ENCODE results near the gene COPS2.
"Not testable (repeated sequence)": the region's sequence is repeated elsewhere in the genome, so short reads cannot be mapped to it uniquely, and the experiment has no call there.

Gene COPS2

DNA sequence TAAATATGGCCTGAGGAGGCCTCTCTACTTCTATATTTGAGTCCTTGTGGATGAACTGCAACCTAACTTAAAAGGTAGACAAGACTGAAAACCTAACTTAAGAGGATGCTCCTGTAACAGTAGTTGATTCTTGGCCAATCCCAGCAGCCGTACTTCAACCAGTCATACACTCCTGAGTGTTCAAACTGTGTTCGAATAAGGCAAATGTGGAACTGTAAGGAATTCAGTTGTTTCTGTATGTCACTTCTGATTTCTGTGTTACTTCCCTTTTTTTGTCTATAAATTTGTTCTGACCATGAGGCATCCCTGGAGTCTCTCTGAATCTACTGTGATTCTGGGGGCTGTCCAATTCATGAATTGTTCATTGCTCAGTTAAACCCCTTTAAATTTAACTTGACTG, 35.2 kb upstream of the COPS2 start:
- H3K27me3 ChIP-seq = no peaks in the 10 kb centered on the region
- no peaks in the 10 kb centered on the region for H3K36me3 ChIP-seq
- intact Hi-C loops (cut with DNase I; ENCODE audit: low total_unique reads) = no loop called here
- H3K9me3 ChIP-seq = no peaks in the 10 kb centered on the region
- DNase-seq = no peak
- H3K4me1 ChIP-seq = no peaks in the 10 kb centered on the region
- TF ChIP-seq, protein P1, sequence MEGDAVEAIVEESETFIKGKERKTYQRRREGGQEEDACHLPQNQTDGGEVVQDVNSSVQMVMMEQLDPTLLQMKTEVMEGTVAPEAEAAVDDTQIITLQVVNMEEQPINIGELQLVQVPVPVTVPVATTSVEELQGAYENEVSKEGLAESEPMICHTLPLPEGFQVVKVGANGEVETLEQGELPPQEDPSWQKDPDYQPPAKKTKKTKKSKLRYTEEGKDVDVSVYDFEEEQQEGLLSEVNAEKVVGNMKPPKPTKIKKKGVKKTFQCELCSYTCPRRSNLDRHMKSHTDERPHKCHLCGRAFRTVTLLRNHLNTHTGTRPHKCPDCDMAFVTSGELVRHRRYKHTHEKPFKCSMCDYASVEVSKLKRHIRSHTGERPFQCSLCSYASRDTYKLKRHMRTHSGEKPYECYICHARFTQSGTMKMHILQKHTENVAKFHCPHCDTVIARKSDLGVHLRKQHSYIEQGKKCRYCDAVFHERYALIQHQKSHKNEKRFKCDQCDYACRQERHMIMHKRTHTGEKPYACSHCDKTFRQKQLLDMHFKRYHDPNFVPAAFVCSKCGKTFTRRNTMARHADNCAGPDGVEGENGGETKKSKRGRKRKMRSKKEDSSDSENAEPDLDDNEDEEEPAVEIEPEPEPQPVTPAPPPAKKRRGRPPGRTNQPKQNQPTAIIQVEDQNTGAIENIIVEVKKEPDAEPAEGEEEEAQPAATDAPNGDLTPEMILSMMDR (IDR thresholded peaks at IDR 0.05) = no peak
- no peak overlapping the region for H3K27ac ChIP-seq
- H3K4me3 ChIP-seq = no peak overlapping the region

DNA sequence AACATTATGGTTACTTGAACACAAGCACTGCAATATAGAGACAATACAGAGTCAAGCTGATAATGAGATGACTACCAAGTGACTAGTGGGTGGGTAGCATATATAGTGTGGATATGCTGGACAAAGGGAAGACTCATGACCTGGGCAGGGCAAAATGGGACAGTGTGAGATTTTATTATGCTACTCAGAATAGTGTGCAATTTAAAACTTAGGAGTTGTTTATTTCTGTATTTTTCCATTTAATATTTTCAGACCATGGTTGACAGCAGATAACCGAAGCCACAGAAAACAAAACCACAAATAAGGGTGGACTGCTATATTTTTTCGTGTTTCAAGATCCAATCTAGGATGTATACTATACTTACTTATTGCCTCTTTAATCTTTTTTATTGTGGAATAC, 34.2 kb upstream of the COPS2 start:
- Histone ChIP-seq H3K4me1 (no peaks in the 10 kb centered on the region), H3K36me3 (peaks cover 0 to 4% (median 0%) of the 10 kb centered on the region in 3 donors), H3K27ac (no peak overlapping the region), H3K4me3 (no peak overlapping the region), H3K9me3 (no peaks in the 10 kb centered on the region), H3K27me3 (no peaks in the 10 kb centered on the region)
- TF ChIP-seq, protein P1 (IDR thresholded peaks at IDR 0.05) = no peak
- intact Hi-C loops (cut with DNase I; ENCODE audit: low total_unique reads) = no loop called here
- DNase-seq = no peak

DNA sequence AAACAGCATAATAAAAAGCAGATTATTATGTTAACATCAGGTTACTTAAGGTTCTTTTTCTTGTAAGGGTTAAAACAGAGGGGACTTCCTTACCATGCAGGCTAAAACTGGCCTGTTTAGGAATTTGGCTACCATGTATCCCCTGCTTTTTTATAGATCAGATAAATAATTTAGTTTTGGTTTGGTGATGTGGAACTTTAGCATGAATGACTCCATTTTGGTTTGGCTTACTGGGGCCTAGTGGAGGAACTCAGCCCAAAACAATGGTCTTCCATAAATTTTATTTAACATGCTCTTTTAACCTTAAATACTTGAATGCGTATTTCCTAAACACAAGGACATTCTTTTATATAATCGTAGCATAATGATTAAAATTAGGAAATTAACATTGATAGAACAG, 33.5 kb upstream of the COPS2 start:
- TF ChIP-seq, protein P1 (IDR thresholded peaks at IDR 0.05) = no peak
- H3K9me3 ChIP-seq = no peaks in the 10 kb centered on the region

DNA sequence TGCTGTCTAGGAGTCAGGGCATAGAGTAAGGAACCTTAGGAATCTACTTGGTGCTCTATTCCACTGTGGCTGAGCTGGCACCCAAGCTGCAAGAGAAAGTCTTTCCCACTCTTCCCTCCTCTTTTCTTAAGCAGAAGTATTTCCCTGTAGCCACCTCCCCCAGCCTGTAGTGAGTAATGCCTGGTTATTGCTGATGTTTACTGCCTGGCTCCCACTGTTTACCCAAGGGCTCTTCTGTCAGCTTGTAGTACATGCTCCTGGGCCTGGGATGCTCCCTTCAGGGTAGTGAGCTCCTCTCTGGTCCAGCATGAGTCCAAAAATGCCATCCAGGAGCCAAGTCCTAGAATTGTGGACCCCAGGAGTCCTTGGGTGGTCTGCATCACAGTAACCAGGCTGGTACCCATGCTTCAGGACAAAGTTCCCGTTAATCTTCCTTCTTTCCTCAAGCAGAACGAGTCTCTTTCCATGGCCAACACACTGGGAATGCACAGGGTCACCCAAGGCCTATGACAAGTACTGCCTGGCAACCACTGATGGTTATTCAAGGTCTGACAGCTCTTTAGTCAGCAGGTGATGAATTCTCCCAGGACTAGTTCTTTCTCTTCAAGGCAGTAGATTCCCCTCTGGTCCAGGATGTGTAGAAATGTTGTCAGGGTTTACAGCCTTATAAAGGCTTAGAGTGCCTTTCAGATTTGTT, 32.3 kb upstream of the COPS2 start:
- Histone ChIP-seq H3K9me3 (no peaks in the 10 kb centered on the region), H3K4me3 (no peak overlapping the region), H3K36me3 (peaks cover 0 to 4% (median 0%) of the 10 kb centered on the region in 3 donors), H3K27me3 (no peaks in the 10 kb centered on the region), H3K4me1 (no peaks in the 10 kb centered on the region), H3K27ac (no peak overlapping the region)
- intact Hi-C loops (cut with DNase I; ENCODE audit: low total_unique reads) = no loop called here
- TF ChIP-seq, protein P1 (IDR thresholded peaks at IDR 0.05) = no peak
- no peak for DNase-seq

More for the DNA sequence above, 33.5 kb upstream of the COPS2 start:
- no peak for DNase-seq
- Histone ChIP-seq H3K4me1 (no peaks in the 10 kb centered on the region), H3K4me3 (no peak overlapping the region), H3K36me3 (peaks cover 0 to 4% (median 0%) of the 10 kb centered on the region in 3 donors), H3K27me3 (no peaks in the 10 kb centered on the region), H3K27ac (no peak overlapping the region)
- intact Hi-C loops (cut with DNase I; ENCODE audit: low total_unique reads) = no loop called here

DNA sequence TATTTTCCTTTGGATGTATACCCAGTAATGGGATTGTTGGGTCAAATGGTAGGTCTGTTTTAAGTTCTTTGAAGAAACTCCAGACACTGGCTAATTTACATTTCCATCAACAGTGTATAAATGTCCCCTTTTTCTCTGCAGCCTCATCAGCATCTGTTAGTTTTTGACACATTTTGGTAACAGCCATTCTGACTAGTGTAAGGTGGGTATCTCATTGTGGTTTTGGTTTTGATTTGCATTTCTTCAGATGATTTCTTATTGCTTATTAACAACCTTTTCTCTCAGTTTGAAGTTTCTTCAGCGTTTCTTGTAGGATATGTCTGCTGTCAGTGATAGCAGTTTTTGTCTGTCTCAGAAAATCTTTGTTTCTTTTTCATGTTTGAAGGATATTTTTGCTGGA, 30.1 kb upstream of the COPS2 start:
- intact Hi-C loops (cut with DNase I; ENCODE audit: low total_unique reads) = no loop called here
- TF ChIP-seq, protein P1 (IDR thresholded peaks at IDR 0.05) = no peak
- no peak overlapping the region for H3K4me3 ChIP-seq
- no peaks in the 10 kb centered on the region for H3K27me3 ChIP-seq
- no peaks in the 10 kb centered on the region for H3K4me1 ChIP-seq
- H3K36me3 ChIP-seq = peaks cover 0 to 4% (median 0%) of the 10 kb centered on the region in 3 donors
- no peak for DNase-seq
- H3K9me3 ChIP-seq = no peaks in the 10 kb centered on the region
- no peak overlapping the region for H3K27ac ChIP-seq

DNA sequence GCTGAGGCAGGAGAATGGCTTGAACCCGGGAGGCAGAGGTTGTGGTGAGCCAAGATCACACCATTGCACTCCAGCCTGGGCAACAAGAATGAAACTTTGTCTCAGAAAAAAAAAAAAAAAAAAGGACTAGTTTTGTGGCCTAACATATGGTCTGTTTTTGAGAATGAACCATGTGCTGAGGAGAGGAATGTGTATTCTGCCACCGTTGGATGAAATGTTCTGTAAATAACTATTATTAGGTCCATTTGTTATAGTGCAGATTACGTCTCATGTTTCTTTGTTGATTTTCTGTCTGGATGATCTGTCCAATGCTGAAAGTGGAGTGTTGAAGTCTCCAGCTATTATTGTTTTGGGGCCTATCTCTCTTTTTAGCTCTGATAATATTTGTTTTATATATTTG, 28.3 kb upstream of the COPS2 start:
- H3K27me3 ChIP-seq; H3K9me3 ChIP-seq; DNase-seq; H3K27ac ChIP-seq; H3K36me3 ChIP-seq; intact Hi-C loops (cut with DNase I; ENCODE audit: low total_unique reads); H3K4me3 ChIP-seq; H3K4me1 ChIP-seq: not testable (repeated sequence)

All from tibial artery (tissue), 4 donors.